Smooth muscle cell (in vitro differentiated cells): ENCODE measurements around the gene GARRE1. TPM values are rescaled to one million over a fixed set of nuclear protein-coding genes. Genes with fewer than 3 reads are reported as not detected.

Experiments
- DNase-seq: peaks from one replicate; lab custom pipeline; 2025; ENCODE audit not compliant: unreplicated experiment; lab: John Stamatoyannopoulos, UW
- H2AFZ ChIP-seq: fragments of 200-600 bp; sonication (generic); 2 replicates; pipeline ENCODE4 v1.6.0; 2016; ENCODE audit warnings: antibody characterized with exemption, low read depth, mild to moderate bottlenecking
- H3F3A ChIP-seq: fragments of 200-600 bp; sonication (generic); 2 replicates; pipeline ENCODE4 v1.6.0; 2017; ENCODE audit warnings: antibody characterized with exemption, low read depth
- H3K27ac ChIP-seq: fragments of 200-600 bp; sonication (generic); 2 replicates; pipeline ENCODE4 v1.5.1; 2016; ENCODE audit warnings: low read depth, mild to moderate bottlenecking
- H3K27me3 ChIP-seq: fragments of 200-600 bp; sonication (generic); 2 replicates; pipeline ENCODE4 v1.6.1; 2016; ENCODE audit warnings: low read depth, mild to moderate bottlenecking
- H3K36me3 ChIP-seq: fragments of 200-600 bp; sonication (generic); 2 replicates; pipeline ENCODE4 v1.5.1; 2016; ENCODE audit warnings: low read depth
- H3K4me1 ChIP-seq: fragments of 200-600 bp; sonication (generic); 2 replicates; pipeline ENCODE4 v1.5.1; 2016; ENCODE audit warnings: low read depth
- H3K4me2 ChIP-seq: fragments of 200-600 bp; sonication (generic); 2 replicates; pipeline ENCODE4 v1.6.0; 2016; ENCODE audit warnings: mild to moderate bottlenecking
- H3K4me3 ChIP-seq: fragments of 200-600 bp; sonication (generic); 2 replicates; pipeline ENCODE4 v1.5.1; 2016; ENCODE audit warnings: mild to moderate bottlenecking
- H3K79me2 ChIP-seq: fragments of 200-600 bp; sonication (generic); 2 replicates; pipeline ENCODE4 v1.6.0; 2016; ENCODE audit warnings: low read depth, mild to moderate bottlenecking
- H3K9ac ChIP-seq: fragments of 200-600 bp; sonication (generic); 2 replicates; pipeline ENCODE4 v1.6.0; 2016; ENCODE audit warnings: low read depth
- H3K9me3 ChIP-seq: fragments of 200-600 bp; sonication (generic); replicated peaks from 2 replicates; pipeline ENCODE4 v1.5.1; 2016; ENCODE audit warnings: low read depth
- H4K20me1 ChIP-seq: fragments of 200-600 bp; sonication (generic); 2 replicates; pipeline ENCODE4 v1.6.0; 2016; ENCODE audit warnings: low read depth
- WGBS: methylation state at CpG from one replicate; pipeline ENCODE4 v1.1.7; 2016; ENCODE audit warnings: low lambda C conversion rate; 5-methylcytosine and 5-hydroxymethylcytosine counted together
- polyA plus RNA-seq: library from polyadenylated mRNA; unstranded; fragments of >200 nt; fragmentation: Nextera tagmentation; extraction: Ambion mirVana; gene quantifications from 2 replicates; pipeline ENCODE4 v1.2.1, GENCODE V29; 2016
- total RNA-seq: library from RNA; depleted of rRNA; stranded (reverse); fragments of >200 nt; gene quantifications from 2 replicates; pipeline ENCODE4 v1.2.3, GENCODE V29; 2014
- TF ChIP-seq, protein P1 (sequence below): fragments of 200-600 bp; sonication (generic); IDR thresholded peaks from 2 replicates; pipeline ENCODE4 v1.5.1; 2017; ENCODE audit warnings: borderline replicate concordance, mild to moderate bottlenecking, antibody characterized with exemption; ENCODE audit not compliant: insufficient read depth, poor library complexity, severe bottlenecking

GARRE1 gene
- total and polyA plus RNA-seq, 2 experiments from 2014 or later: 7.0 to 15.6 TPM

DNA sequence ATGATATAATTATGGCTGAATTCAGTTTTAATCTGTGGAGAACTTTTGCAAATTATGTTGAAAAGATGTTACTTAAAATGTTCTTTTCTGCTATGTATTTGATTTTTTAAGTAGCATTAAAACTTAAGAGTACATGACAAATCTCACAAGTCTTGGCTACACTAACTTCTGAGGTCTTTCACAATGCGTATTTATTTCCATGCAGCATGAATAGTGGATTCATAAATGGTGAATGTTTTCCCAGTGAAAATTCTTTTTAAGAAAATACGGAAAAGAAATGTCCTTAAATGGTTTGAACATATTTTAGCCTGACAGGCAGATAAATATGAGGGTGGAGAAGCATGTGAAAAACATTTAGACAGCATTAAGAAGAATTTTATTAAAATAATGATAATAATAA lies 30.2 kb downstream of the GARRE1 start:
- no peak overlapping the region for H3K27ac ChIP-seq
- peaks cover 8% of the 10 kb centered on the region for H4K20me1 ChIP-seq
- no peak overlapping the region for H3K4me3 ChIP-seq
- peaks cover 29% of the 10 kb centered on the region for H3K79me2 ChIP-seq
- H3K27me3 ChIP-seq: no peaks in the 10 kb centered on the region
- DNase-seq: no peak
- H2AFZ ChIP-seq: no peak overlapping the region
- H3K4me2 ChIP-seq: no peak overlapping the region
- no peaks in the 10 kb centered on the region for H3F3A ChIP-seq
- H3K9me3 ChIP-seq: no peaks in the 10 kb centered on the region
- H3K4me1 ChIP-seq: no peaks in the 10 kb centered on the region
- no peak overlapping the region for H3K9ac ChIP-seq
- TF ChIP-seq, protein P1, sequence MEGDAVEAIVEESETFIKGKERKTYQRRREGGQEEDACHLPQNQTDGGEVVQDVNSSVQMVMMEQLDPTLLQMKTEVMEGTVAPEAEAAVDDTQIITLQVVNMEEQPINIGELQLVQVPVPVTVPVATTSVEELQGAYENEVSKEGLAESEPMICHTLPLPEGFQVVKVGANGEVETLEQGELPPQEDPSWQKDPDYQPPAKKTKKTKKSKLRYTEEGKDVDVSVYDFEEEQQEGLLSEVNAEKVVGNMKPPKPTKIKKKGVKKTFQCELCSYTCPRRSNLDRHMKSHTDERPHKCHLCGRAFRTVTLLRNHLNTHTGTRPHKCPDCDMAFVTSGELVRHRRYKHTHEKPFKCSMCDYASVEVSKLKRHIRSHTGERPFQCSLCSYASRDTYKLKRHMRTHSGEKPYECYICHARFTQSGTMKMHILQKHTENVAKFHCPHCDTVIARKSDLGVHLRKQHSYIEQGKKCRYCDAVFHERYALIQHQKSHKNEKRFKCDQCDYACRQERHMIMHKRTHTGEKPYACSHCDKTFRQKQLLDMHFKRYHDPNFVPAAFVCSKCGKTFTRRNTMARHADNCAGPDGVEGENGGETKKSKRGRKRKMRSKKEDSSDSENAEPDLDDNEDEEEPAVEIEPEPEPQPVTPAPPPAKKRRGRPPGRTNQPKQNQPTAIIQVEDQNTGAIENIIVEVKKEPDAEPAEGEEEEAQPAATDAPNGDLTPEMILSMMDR: no peak
- no peaks in the 10 kb centered on the region for H3K36me3 ChIP-seq
- WGBS: 99% methylated on average over 2 of the region's 2 CpGs

DNA sequence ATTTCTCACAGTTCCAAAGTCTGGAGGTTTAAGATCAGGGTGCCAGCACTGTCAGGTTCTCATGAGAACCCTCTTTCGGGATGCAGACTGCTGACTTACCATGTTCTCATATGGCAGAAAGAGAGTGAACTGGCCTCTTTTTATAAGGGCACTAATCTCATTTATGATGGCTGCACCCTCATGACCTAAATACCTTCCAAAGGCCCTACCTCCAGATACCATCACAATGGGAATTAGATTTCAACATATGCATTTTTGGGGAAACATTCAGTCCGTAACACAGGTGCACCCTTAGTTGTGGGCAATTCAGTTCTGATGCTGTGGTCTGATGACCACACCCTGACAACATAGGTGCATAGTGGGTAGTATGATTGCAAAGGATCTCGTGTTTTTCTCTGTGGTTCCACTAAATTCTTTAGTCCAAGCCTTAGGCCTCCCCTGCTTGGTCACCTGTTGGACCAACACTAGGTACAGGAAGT lies 33.3 kb downstream of the GARRE1 start:
- no peak overlapping the region for H3K9ac ChIP-seq
- DNase-seq: no peak
- H3K4me1 ChIP-seq: no peaks in the 10 kb centered on the region
- H3K27ac ChIP-seq: no peak overlapping the region
- no peaks in the 10 kb centered on the region for H3K9me3 ChIP-seq
- H3K4me2 ChIP-seq: no peak overlapping the region
- H2AFZ ChIP-seq: no peak overlapping the region
- H3K79me2 ChIP-seq: peaks cover 8% of the 10 kb centered on the region
- H3K36me3 ChIP-seq: no peaks in the 10 kb centered on the region
- no peak overlapping the region for H3K4me3 ChIP-seq
- WGBS: 94% methylated on average over 3 of the region's 3 CpGs
- H4K20me1 ChIP-seq: peaks cover 11% of the 10 kb centered on the region
- H3K27me3 ChIP-seq: no peaks in the 10 kb centered on the region
- TF ChIP-seq, protein P1: no peak
- H3F3A ChIP-seq: no peaks in the 10 kb centered on the region

DNA sequence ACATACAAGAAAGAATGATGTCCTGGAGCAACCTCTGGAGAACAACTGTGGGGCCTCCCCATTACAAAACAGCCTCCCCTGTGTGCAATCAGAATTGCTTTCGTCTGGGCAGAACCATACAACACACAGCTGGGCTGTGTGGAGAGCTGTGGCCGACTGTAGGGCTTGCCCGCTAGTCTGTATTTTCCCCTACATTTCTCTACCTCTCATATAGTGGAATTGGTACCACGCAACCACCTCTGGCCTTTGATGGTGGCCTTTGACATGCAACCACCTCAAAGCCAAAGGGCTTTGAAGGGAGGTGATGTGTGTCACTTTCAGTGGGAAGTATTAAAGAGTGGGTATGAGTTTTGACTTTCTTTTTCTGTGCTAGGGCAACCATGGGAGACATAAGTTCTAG lies 34.0 kb downstream of the GARRE1 start:
- TF ChIP-seq, protein P1: no peak
- peaks cover 8% of the 10 kb centered on the region for H3K79me2 ChIP-seq
- H2AFZ ChIP-seq: no peak overlapping the region
- no peak overlapping the region for H3K27ac ChIP-seq
- H3K4me1 ChIP-seq: no peaks in the 10 kb centered on the region
- no peak overlapping the region for H3K9ac ChIP-seq
- no peaks in the 10 kb centered on the region for H3K27me3 ChIP-seq
- no peaks in the 10 kb centered on the region for H3K9me3 ChIP-seq
- WGBS: 99% methylated on average over 4 of the region's 4 CpGs
- H3K36me3 ChIP-seq: no peaks in the 10 kb centered on the region
- no peak overlapping the region for H3K4me2 ChIP-seq
- H3K4me3 ChIP-seq: no peak overlapping the region
- H3F3A ChIP-seq: no peaks in the 10 kb centered on the region
- peaks cover 4% of the 10 kb centered on the region for H4K20me1 ChIP-seq
- no peak for DNase-seq

- no peaks in the 10 kb centered on the region for H3K4me1 ChIP-seq
- H4K20me1 ChIP-seq: peaks cover 14% of the 10 kb centered on the region
- no peak for DNase-seq
- no peak overlapping the region for H2AFZ ChIP-seq
- no peaks in the 10 kb centered on the region for H3K9me3 ChIP-seq
- H3K27ac ChIP-seq: no peak overlapping the region
- no peaks in the 10 kb centered on the region for H3K36me3 ChIP-seq
- TF ChIP-seq, protein P1: no peak
- H3K27me3 ChIP-seq: no peaks in the 10 kb centered on the region
- no peak overlapping the region for H3K4me2 ChIP-seq
- H3K4me3 ChIP-seq: no peak overlapping the region
- 99% methylated on average over 2 of the region's 2 CpGs for WGBS
- peaks cover 3% of the 10 kb centered on the region for H3K79me2 ChIP-seq
- no peaks in the 10 kb centered on the region for H3F3A ChIP-seq
- no peak overlapping the region for H3K9ac ChIP-seq
Observed at GRCh38 chr19:34291235-34291634, 36.9 kb downstream of the GARRE1 start.
